ENCODE results near the gene SUSD3. TPM values are rescaled to one million over a fixed set of nuclear protein-coding genes. Genes with fewer than 3 reads are reported as not detected.

SUSD3 gene
- total and polyA plus RNA-seq, 10 of the 15 experiments (the other 5 are each of a cell fraction or from before 2014, with no cell fraction given): 2.5 to 92.0 (median 31.1) TPM

GRCh38 chr9:93081931-93082330 is 23.4 kb downstream of the SUSD3 start:
- in situ Hi-C loops (cut with MboI) (no loop called here), intact Hi-C loops (cut with micrococcal nuclease; ENCODE audit: unreplicated experiment) (no loop called here)
- Histone ChIP-seq H3K9me3 (replicated peaks; ENCODE audit: control insufficient read depth, insufficient read depth, low read length) (peaks cover 1% of the 10 kb centered on the region; the same call in 2 of the 3 replicates), H3K36me3 (ENCODE audit: control insufficient read depth in 2 of 2, insufficient read depth in 2 of 2, low read length in 1 of 2) (peaks cover 13 to 21% of the 10 kb centered on the region in 2 experiments), H3K4me1 (ENCODE audit: control insufficient read depth, insufficient read depth, low read length) (peaks cover 3% of the 10 kb centered on the region; the same call in 1 of the 2 replicates), H2AFZ (ENCODE audit: control insufficient read depth, low read depth, low read length) (no peak overlapping the region), H3K27me3 (replicated peaks in 1 of 2; ENCODE audit: control insufficient read depth in 2 of 2, insufficient read depth in 2 of 2, low read length in 1 of 2) (no peaks in the 10 kb centered on the region), H3K79me2 (ENCODE audit: control insufficient read depth, insufficient read depth, low read length) (no peaks in the 10 kb centered on the region), H3K4me2 (ENCODE audit: control insufficient read depth, insufficient read depth) (no peak overlapping the region), H3K4me3 (no peak overlapping the region), H3K27ac (ENCODE audit: control insufficient read depth, insufficient read depth) (no peak overlapping the region), H3K9ac (ENCODE audit: control insufficient read depth, insufficient read depth, low read length) (no peak overlapping the region), H4K20me1 (ENCODE audit: control insufficient read depth, insufficient read depth) (no peaks in the 10 kb centered on the region)
- BruUV-seq (replicated peaks): no TSS peak
- ChIA-PET POLR2A (interaction anchor here (1.0 to 1.3 kb wide), 2 partner anchors 10 to 13 kb away, joined by 3 to 8 read pairs; no protein-coding TSS in a partner anchor), CTCF (interaction anchor here (0.6 kb wide), 1 partner anchor 353 kb away, joined by 4 read pairs; no protein-coding TSS in a partner anchor), RAD21 (ENCODE audit: unreplicated experiment) (no interaction called here), SMC1A (ENCODE audit: uncharacterized antibody, unreplicated experiment) (interaction anchor here (0.7 kb wide), 1 partner anchor 54 kb away, joined by 4 read pairs; no protein-coding TSS in a partner anchor)
- WGBS (ENCODE audit: insufficient coverage, insufficient replicate concordance, low lambda C conversion rate, missing lambda C conversion rate): 69% methylated on average over 3 of the region's 3 CpGs
- TF ChIP-seq ASH2L (IDR thresholded peaks at IDR 0.05; ENCODE audit: borderline replicate concordance, low read depth) (no peak), MYC (IDR thresholded peaks at IDR 0.05; ENCODE audit: insufficient read depth, insufficient read length, insufficient replicate concordance, low read length, severe bottlenecking) (no peak), RAD51 (IDR thresholded peaks at IDR 0.05) (no peak), ZNF274 (IDR thresholded peaks at IDR 0.05; ENCODE audit: insufficient read depth, insufficient read length) (no peak), TCF12 (IDR thresholded peaks at IDR 0.05; ENCODE audit: low read depth, low read length) (no peak), ATF2 (IDR thresholded peaks at IDR 0.05; ENCODE audit: low read length) (no peak)
- no peak for FAIRE-seq
- DNase-seq (ENCODE audit: low read depth, low spot score): no peak
- ATAC-seq: no peak
